ENCODE results near the gene ECSCR.
"Not testable (repeated sequence)": the region's sequence is repeated elsewhere in the genome, so short reads cannot be mapped to it uniquely, and the experiment has no call there.

The ECSCR gene

GRCh38 chr5:139462586-139463276 lies at the start of gene ECSCR:
ECSCR (minus strand) TSS chr5:139462743; CDS start chr5:139462670, 73 bp downstream.
- DNase-seq: no peak

GRCh38 chr5:139504722-139505121 lies 42.2 kb upstream of the ECSCR start:
- DNase-seq: not testable (repeated sequence)

GRCh38 chr5:139503879-139504278 lies 41.3 kb upstream of the ECSCR start:
- DNase-seq: not testable (repeated sequence)

- DNase-seq: not testable (repeated sequence)
These were observed 40.7 kb upstream of the ECSCR start for GRCh38 chr5:139503036-139503817.

GRCh38 chr5:139501381-139501780 lies 38.8 kb upstream of the ECSCR start:
- DNase-seq: no peak

- DNase-seq: no peak
These were observed 33.3 kb upstream of the ECSCR start for GRCh38 chr5:139495638-139496435.

- DNase-seq: no peak
These were observed 32.3 kb upstream of the ECSCR start for GRCh38 chr5:139494832-139495231.

GRCh38 chr5:139494256-139494655 lies 31.7 kb upstream of the ECSCR start:
- DNase-seq: no peak

GRCh38 chr5:139492700-139493192 lies 30.2 kb upstream of the ECSCR start:
- peak; percentile 39 for DNase-seq

- DNase-seq: peak; percentile 15
These were observed 25.7 kb upstream of the ECSCR start for GRCh38 chr5:139488260-139488659.

- no peak for DNase-seq
These were observed 23.7 kb upstream of the ECSCR start for GRCh38 chr5:139486201-139486600.

- DNase-seq: not testable (repeated sequence)
These were observed 20.3 kb upstream of the ECSCR start for GRCh38 chr5:139482890-139483208.

GRCh38 chr5:139482050-139482889 lies 19.7 kb upstream of the ECSCR start, which contains the start of gene STING1:
STING1 (minus strand) TSS chr5:139482758; CDS start chr5:139481704, 1,054 bp downstream.
- DNase-seq: peak; percentile 94

- peak; percentile 48 for DNase-seq
These were observed 19.1 kb upstream of the ECSCR start for GRCh38 chr5:139481580-139482049.

GRCh38 chr5:139481122-139481533 lies 18.6 kb upstream of the ECSCR start:
- DNase-seq: no peak

GRCh38 chr5:139479729-139480128 lies 17.2 kb upstream of the ECSCR start:
- not testable (repeated sequence) for DNase-seq

GRCh38 chr5:139478657-139479423 lies 16.3 kb upstream of the ECSCR start:
- not testable (repeated sequence) for DNase-seq

- no peak for DNase-seq
These were observed 13.5 kb upstream of the ECSCR start for GRCh38 chr5:139475865-139476617.

GRCh38 chr5:139474890-139475791 lies 12.6 kb upstream of the ECSCR start:
- DNase-seq: no peak

All from RPMI8226 (cell line).